Activated CD4-positive, alpha-beta T cell treated with anti-CD3 and anti-CD28 coated beads for 4 hours (primary cell): ENCODE data around the gene LAMA5.

ENCODE experiments used
- DNase-seq, 2 donors: peaks; one replicate each; pipeline ENCODE4 v3.0.0-alpha.2; 2020

LAMA5 gene

GRCh38 chr20:62297449-62298227 lies 69.5 kb downstream of the LAMA5 start:
- DNase-seq, result no peak

- no peak for DNase-seq
Measured at GRCh38 chr20:62296724-62297448, 70.2 kb downstream of the LAMA5 start.

- DNase-seq, result no peak
Measured at GRCh38 chr20:62294516-62294915, 72.6 kb downstream of the LAMA5 start.

GRCh38 chr20:62293946-62294345 lies 73.2 kb downstream of the LAMA5 start:
- no peak for DNase-seq

GRCh38 chr20:62293111-62293784 lies 73.9 kb downstream of the LAMA5 start:
- no peak for DNase-seq

GRCh38 chr20:62292108-62292507 lies 75.0 kb downstream of the LAMA5 start:
- no peak for DNase-seq

GRCh38 chr20:62291251-62292066 lies 75.7 kb downstream of the LAMA5 start:
- DNase-seq, result no peak

GRCh38 chr20:62289898-62290297 lies 77.2 kb downstream of the LAMA5 start:
- DNase-seq, result no peak

GRCh38 chr20:62289131-62289530 lies 78.0 kb downstream of the LAMA5 start:
- DNase-seq, result no peak

GRCh38 chr20:62288535-62289105 lies 78.5 kb downstream of the LAMA5 start:
- DNase-seq, result no peak

- DNase-seq, result no peak
Measured at GRCh38 chr20:62287759-62288534, 79.2 kb downstream of the LAMA5 start.

GRCh38 chr20:62287129-62287528 lies 80.0 kb downstream of the LAMA5 start:
- no peak for DNase-seq

GRCh38 chr20:62286493-62287064 lies 80.5 kb downstream of the LAMA5 start:
- DNase-seq, result no peak

GRCh38 chr20:62285722-62286121 lies 81.4 kb downstream of the LAMA5 start:
- DNase-seq, result no peak

- DNase-seq, result no peak
Measured at GRCh38 chr20:62285151-62285550, 82.0 kb downstream of the LAMA5 start.

- no peak for DNase-seq
Measured at GRCh38 chr20:62284448-62284847, 82.7 kb downstream of the LAMA5 start.

- DNase-seq, result no peak
Measured at GRCh38 chr20:62282877-62283503, 84.1 kb downstream of the LAMA5 start.

- no peak for DNase-seq
Measured at GRCh38 chr20:62282103-62282502, 85.0 kb downstream of the LAMA5 start.

GRCh38 chr20:62281161-62281933 lies 85.8 kb downstream of the LAMA5 start:
- DNase-seq, result no peak

- no peak for DNase-seq
Measured at GRCh38 chr20:62280303-62280702, 86.8 kb downstream of the LAMA5 start.
